Transverse colon (tissue), 4 donors: ENCODE results near the gene GSK3B.

Source experiments
- EP300 ChIP-seq: sonication (generic); formaldehyde crosslinking; IDR thresholded peaks from one replicate; pipeline ENCODE4 v1.6.1; 2017; ENCODE audit warnings: antibody characterized with exemption, low read depth
- POLR2A ChIP-seq: fragments of 450-650 bp; IDR thresholded peaks from one replicate; pipeline ENCODE4 v1.6.1; 2016; ENCODE audit warnings: antibody characterized with exemption, mild to moderate bottlenecking, moderate library complexity
- POLR2AphosphoS5 ChIP-seq, 3 donors: sonication (generic); formaldehyde crosslinking; IDR thresholded peaks; one replicate each; pipeline ENCODE4 v1.6.1; 2016; ENCODE audit warnings: antibody characterized with exemption in 3 of 3
- TF ChIP-seq, protein P1 (sequence below), 5 experiments: fragments of 200-600 bp in 3 of 5; fragments of 450-650 bp in 2 of 5; sonication (generic) in 3 of 5; IDR thresholded peaks; 1 replicate in 2 of 5; 2 replicates in 3 of 5; pipeline ENCODE4 v1.5.1; 2016 to 2017; ENCODE audit warnings: antibody characterized with exemption in 5 of 5, inconsistent platforms in 3 of 5, mild to moderate bottlenecking in 2 of 5, moderate library complexity in 1 of 5

DNA sequence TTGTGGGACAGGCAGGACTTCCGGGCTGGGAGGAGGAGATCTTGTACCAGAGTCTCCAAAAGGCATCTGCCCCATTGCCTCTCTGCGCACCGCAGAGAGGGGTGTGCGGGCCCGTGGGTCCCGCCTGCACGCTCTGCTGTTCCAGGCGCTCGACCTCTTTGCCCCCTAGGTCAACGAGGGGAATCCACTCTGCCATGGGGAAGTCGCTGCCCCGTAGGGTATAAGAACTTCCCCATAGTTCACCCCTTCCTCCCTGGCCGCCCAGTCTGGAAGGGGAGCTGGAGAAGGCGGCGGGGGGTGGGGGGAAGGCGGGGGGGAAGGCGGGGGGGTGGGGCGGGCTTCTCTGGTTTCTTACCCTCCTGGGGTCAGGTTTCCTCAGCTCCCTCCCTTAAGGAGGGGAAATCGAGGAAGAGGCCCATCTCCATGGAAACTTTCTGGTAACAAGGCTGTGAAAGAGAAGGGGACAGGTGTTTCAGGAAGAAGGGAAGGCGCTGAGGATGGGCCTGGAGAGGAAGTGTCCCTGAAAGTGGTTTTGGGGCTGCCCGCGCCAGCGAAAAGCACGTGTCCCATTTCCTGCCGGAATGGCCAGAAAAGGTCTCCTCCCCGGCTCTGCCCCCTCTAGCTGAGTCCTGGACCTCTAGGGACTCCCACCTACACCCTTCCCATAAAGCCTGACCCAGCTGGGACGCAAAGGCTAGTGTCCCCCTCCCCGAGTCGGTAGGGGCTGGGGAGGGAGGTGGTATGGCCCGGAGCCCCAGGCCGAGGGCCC, 284.8 kb downstream of the GSK3B start:
- TF ChIP-seq, protein P1, sequence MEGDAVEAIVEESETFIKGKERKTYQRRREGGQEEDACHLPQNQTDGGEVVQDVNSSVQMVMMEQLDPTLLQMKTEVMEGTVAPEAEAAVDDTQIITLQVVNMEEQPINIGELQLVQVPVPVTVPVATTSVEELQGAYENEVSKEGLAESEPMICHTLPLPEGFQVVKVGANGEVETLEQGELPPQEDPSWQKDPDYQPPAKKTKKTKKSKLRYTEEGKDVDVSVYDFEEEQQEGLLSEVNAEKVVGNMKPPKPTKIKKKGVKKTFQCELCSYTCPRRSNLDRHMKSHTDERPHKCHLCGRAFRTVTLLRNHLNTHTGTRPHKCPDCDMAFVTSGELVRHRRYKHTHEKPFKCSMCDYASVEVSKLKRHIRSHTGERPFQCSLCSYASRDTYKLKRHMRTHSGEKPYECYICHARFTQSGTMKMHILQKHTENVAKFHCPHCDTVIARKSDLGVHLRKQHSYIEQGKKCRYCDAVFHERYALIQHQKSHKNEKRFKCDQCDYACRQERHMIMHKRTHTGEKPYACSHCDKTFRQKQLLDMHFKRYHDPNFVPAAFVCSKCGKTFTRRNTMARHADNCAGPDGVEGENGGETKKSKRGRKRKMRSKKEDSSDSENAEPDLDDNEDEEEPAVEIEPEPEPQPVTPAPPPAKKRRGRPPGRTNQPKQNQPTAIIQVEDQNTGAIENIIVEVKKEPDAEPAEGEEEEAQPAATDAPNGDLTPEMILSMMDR (IDR thresholded peaks at IDR 0.05): no peak
- TF ChIP-seq POLR2A: no peak
- TF ChIP-seq POLR2AphosphoS5 (IDR thresholded peaks at IDR 0.05): no peak
- no peak for TF ChIP-seq EP300
